SKM-1 treated with dmso at 0.1 percent for 144 hours (cell line): ENCODE measurements around the gene ZBTB7C.

Experiments
- DNase-seq: peaks from one replicate; lab custom pipeline; 2025; ENCODE audit not compliant: unreplicated experiment; lab: John Stamatoyannopoulos, UW

Gene ZBTB7C

GRCh38 chr18:48391868-48392267 is 17.3 kb downstream of the ZBTB7C start:
- DNase-seq = no peak

DNA sequence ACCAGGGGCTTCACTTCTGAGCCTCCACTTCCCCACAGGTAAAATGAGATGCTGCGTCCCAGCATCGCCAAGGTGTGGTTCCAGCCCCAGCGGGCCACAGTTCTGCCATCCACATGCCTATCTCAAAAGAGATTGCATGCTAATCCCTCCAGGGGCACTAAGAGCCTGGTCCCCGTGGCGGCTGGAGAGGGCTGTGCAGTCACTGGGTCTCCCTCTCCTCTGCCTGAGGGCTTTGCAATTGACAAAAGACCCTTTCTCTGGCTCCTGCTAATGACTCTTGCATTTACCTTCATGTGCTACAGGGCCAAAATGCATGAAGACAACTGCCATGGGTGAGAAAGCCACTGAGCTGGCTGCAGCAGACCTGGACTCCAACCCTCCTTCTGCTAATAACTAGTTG is 18.5 kb downstream of the ZBTB7C start:
- DNase-seq = no peak

GRCh38 chr18:48388478-48388877 is 20.7 kb downstream of the ZBTB7C start:
- no peak for DNase-seq

- no peak for DNase-seq
Measured at GRCh38 chr18:48387300-48387699, 21.9 kb downstream of the ZBTB7C start.

DNA sequence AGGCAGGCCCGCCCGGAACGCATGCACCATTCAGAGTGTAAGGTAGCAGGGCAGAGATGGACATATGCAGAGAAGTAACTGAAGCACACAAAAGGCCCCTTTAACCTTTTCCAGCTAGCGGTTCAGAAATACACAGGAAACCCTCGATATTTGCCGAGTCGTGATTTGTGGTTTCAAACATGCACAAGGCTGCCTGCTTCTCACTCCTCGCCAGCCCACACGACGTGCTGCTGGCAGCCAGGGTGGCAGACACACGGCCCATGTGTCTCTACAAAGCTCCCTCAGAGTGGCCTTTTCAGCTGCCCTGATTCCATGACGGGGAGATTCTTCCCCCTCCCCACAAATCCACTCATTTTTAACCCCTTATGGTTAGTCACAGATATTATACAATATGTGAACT is 23.6 kb downstream of the ZBTB7C start:
- DNase-seq = no peak

GRCh38 chr18:48376934-48377333 is 32.2 kb downstream of the ZBTB7C start:
- no peak for DNase-seq

DNA sequence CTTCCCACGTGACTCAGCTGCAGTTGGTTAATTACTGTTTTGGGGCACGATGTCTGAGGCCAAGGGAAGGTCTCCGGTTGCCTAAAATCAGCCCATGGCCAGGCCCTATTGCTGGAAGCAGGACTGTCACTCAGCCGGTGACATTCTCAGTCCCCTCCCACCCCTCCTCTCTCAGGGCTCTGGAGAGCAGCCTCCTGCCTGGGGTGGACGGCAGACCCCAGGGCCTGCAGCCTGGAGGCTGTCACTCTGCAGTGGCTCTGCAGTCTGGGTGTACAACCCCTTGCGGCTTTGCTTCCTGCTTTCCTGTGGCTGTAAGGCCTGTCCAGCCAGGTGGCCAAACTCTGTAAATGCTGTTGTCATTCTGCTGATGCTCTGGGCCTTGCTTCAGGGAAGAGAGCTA is 32.8 kb downstream of the ZBTB7C start:
- DNase-seq = no peak

DNA sequence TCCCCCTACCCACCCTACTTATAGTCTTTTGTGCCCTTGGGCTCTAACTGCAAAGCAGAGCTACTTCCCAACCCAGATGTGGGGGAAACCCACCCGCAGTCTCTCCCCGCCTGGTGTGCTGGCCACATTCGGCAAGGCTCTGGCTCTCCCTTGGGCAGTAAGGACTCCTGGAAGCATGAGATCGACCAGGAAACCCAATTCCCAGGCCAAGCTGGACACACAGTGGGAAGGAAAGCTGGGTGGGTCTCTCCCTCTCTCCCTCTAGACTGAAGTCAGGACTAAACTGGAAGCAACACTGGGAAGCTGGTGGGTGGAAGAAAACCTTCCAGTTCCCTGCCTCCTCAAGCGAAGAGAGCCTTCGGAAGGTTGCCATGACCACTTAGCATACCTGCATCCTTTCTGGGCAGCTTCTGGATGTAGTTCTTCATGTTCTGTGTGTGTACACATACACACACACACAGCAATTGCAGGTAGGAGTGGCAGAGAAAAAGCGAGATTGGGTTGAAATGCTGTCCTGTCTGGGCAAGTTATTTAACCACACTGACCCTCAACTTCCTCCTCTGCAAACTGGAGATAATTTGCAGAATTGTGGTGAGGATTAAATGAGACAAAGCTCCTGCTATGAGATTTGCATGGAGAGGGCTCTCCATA is 33.9 kb downstream of the ZBTB7C start:
- DNase-seq = no peak

GRCh38 chr18:48374423-48375149 is 34.6 kb downstream of the ZBTB7C start:
- no peak for DNase-seq

DNA sequence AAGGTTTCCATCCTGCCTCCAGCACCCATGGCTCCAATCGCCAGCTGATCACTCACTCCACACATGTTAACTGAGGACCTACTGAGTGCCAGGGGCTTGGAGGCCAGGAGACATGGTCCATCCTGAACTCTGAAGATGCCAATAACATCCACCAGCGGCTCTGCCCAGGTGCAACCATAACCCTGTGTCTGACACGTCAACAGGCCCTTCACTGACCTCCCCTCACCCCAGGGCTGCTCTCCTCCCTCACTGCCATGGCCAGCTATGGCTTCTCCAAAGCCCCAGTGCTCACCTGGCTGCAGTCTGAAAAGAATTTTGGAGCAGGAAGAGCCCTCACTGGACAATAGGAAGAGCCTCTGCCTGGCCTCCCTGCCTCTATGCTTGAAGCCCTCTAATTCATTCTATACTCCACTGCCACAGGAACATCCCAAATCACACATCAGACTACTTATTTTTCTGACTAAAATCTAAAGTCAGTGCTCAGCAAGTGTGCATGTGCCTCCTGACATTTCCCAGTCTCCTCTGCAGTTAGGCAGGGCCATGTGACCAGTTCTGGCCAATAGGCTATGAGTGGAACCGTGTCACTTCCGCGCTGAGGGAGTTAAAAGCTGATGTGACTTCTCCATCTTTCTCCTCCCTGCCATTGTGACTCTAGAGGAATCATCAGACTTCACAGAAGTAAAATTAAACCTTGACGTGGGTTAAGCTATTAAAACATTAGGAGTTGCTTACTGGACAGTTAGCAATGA is 37.2 kb downstream of the ZBTB7C start:
- DNase-seq = no peak

DNA sequence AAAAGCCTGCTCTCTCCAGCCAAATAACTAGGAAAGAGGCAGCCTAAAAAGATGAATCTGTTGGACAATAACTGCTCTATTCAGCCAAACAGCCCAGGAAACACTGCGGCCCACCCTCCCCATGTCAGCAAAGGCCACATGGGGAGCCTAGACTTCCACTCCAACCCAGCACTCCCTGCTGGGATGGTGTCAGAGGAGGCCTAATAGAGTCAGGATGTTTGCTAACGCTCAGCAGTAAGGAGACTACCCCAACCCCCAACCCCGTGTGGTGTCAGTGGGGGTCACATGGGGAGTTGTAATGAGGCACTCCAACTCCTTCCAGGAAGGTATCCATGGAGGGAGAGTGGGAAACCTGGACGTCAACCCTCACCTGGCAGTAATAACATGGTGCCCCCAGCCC is 41.6 kb downstream of the ZBTB7C start:
- DNase-seq = no peak

DNA sequence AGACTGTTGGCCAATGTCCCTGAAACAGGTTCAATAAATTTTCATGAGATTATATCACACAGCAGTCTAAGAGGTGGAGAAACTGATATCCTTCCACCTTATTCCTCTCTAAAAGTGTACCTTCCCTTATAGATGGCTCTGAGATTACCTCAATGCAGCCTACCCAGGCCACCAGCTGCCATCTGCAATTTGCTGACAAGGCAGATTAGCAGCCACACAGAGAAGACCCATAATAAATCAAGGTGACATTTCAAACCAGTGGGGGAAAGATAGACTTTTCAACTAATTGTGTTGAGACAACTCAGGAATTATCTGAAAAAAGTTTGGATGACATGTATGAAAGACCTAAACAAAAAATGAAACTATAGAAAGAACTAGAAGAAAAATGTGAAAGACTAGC is 43.2 kb downstream of the ZBTB7C start:
- no peak for DNase-seq

DNA sequence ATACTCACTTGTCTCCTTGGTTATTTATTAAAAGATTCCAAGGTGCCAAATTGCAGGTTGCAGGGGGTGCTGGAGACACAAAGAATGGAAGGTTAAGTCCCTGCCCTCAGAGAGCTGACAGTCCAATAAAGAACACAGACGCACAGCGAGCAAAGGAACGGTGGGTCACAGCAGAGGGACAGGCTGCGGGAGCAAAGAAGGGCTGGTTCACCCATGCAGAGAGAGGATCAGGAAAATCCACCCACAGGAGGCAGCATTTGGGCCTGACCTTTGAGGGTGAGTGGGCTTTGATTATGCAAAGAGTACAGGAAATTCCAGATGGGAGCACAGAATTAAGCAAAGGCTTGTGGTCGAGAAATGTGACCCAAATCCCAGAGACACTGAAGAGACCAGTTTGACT is 45.0 kb downstream of the ZBTB7C start:
- no peak for DNase-seq

DNA sequence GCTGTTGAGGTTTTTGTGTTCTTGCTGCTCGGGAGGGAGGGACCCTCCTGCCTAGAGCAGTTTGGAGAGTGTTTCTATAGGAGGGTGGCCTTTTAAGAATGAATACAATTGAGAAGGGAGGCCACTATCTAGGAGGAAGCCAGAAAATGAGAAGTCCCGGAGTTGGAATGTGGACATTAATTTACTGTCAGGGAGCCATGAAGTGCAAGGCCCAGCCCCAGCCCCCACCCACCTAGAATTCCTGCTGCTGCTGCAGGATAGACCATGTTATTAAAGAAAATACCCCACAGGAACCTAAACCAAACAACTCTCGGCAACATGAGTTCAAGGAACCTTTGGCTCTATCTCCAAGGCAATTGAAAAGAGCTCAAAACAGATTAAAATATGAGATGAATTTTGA is 46.0 kb downstream of the ZBTB7C start:
- DNase-seq = no peak

GRCh38 chr18:48361801-48362200 is 47.4 kb downstream of the ZBTB7C start:
- no peak for DNase-seq

- DNase-seq = no peak
Measured at GRCh38 chr18:48360376-48361021, 48.7 kb downstream of the ZBTB7C start.

GRCh38 chr18:48359626-48360025 is 49.6 kb downstream of the ZBTB7C start:
- no peak for DNase-seq

GRCh38 chr18:48358868-48359267 is 50.3 kb downstream of the ZBTB7C start:
- DNase-seq = no peak

GRCh38 chr18:48356909-48357631 is 52.1 kb downstream of the ZBTB7C start:
- DNase-seq = no peak

DNA sequence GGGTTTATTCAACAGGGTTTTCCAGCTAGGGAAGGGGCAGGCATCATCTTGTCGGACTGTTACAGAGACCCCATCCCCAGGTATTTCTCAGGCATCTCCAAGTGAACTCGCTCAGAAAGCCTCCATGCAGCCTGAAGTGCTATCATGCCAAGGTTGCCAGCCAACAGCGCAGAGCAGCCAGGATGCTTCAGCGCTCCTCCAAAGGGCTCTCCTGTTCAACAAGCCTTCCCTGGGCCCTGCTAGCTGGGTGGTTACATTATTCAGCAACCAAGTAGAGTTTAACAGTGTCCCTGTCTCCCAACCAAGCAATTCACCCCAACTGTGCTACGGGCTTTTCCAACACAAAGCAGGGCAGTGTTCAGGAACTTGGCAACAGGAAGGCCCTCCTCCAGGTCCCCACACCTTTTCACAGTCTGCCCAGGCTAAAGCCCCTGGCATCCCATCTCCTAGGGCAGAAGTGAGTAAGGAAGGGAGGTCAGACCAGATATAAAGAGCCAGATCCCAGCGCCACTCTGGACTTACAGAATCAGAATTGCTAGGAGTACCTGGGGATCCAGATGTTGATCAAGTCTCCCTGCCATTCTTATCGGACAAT is 52.9 kb downstream of the ZBTB7C start:
- no peak for DNase-seq
